NCI-H82 treated with DMSO at 0.1 percent for 48 hours (cell line): ENCODE data around the gene CTBP1.
"Not testable (repeated sequence)": the region's sequence is repeated elsewhere in the genome, so short reads cannot be mapped to it uniquely, and the experiment has no call there.

Experiments used
- DNase-seq: peaks from one replicate; lab custom pipeline; 2025; ENCODE audit not compliant: unreplicated experiment; lab: John Stamatoyannopoulos, UW

CTBP1 gene

GRCh38 chr4:1248245-1249147 is at the start of gene CTBP1:
Gene CTBP1, minus strand, starts transcription at chr4:1249130. Its CDS starts 7,799 bp downstream, at chr4:1241331.
- peak; percentile 3 for DNase-seq

- no peak for DNase-seq
Observed at GRCh38 chr4:1298461-1298860, 49.5 kb upstream of the CTBP1 start.

GRCh38 chr4:1297456-1298325 is 48.8 kb upstream of the CTBP1 start:
- no peak for DNase-seq

- DNase-seq = no peak
Observed at GRCh38 chr4:1297023-1297395, 48.1 kb upstream of the CTBP1 start.

- no peak for DNase-seq
Observed at GRCh38 chr4:1296324-1297022, 47.5 kb upstream of the CTBP1 start.

GRCh38 chr4:1295405-1296055 is 46.6 kb upstream of the CTBP1 start:
- DNase-seq = no peak

- no peak for DNase-seq
Observed at GRCh38 chr4:1294891-1295290, 46.0 kb upstream of the CTBP1 start.

- DNase-seq = no peak
Observed at GRCh38 chr4:1294424-1294823, 45.5 kb upstream of the CTBP1 start.

- no peak for DNase-seq
Observed at GRCh38 chr4:1293991-1294390, 45.1 kb upstream of the CTBP1 start.

GRCh38 chr4:1293531-1293941 is 44.6 kb upstream of the CTBP1 start:
- no peak for DNase-seq

- DNase-seq = not testable (repeated sequence)
Observed at GRCh38 chr4:1292703-1293011, 43.7 kb upstream of the CTBP1 start.

- no peak for DNase-seq
Observed at GRCh38 chr4:1291996-1292702, 43.2 kb upstream of the CTBP1 start.

GRCh38 chr4:1291091-1291490 is 42.2 kb upstream of the CTBP1 start:
- DNase-seq = no peak

GRCh38 chr4:1290165-1290977 is 41.4 kb upstream of the CTBP1 start:
- no peak for DNase-seq

- DNase-seq = peak; percentile 67
Observed at GRCh38 chr4:1289207-1290164, 40.6 kb upstream of the CTBP1 start, which contains the start of gene MAEA. Gene MAEA, plus strand, starts transcription at chr4:1289891. Its CDS starts 23 bp downstream, at chr4:1289914.

GRCh38 chr4:1288786-1289185 is 39.9 kb upstream of the CTBP1 start:
- no peak for DNase-seq

GRCh38 chr4:1285790-1286553 is 37.0 kb upstream of the CTBP1 start:
- DNase-seq = no peak
